ENCODE results near the gene APOM.

Gene APOM

GRCh38 chr6:31631681-31632278 is 23.9 kb upstream of the APOM start:
- no peak for DNase-seq

GRCh38 chr6:31632279-31632946 is 23.3 kb upstream of the APOM start:
- no peak for DNase-seq

- no peak for DNase-seq
Observed at GRCh38 chr6:31633447-31633846, 22.2 kb upstream of the APOM start.

- no peak for DNase-seq
Observed at GRCh38 chr6:31634131-31634530, 21.6 kb upstream of the APOM start.

- DNase-seq = no peak
Observed at GRCh38 chr6:31634969-31635575, 20.6 kb upstream of the APOM start.

- no peak for DNase-seq
Observed at GRCh38 chr6:31636698-31637596, 18.7 kb upstream of the APOM start.

- DNase-seq = no peak
Observed at GRCh38 chr6:31639043-31639442, 16.7 kb upstream of the APOM start.

- no peak for DNase-seq
Observed at GRCh38 chr6:31639449-31639861, 16.2 kb upstream of the APOM start.

- DNase-seq = no peak
Observed at GRCh38 chr6:31640612-31641011, 15.1 kb upstream of the APOM start.

GRCh38 chr6:31641370-31641769 is 14.3 kb upstream of the APOM start:
- no peak for DNase-seq

GRCh38 chr6:31642798-31643570 is 12.7 kb upstream of the APOM start:
- no peak for DNase-seq

- no peak for DNase-seq
Observed at GRCh38 chr6:31643818-31644454, 11.8 kb upstream of the APOM start.

- DNase-seq = no peak
Observed at GRCh38 chr6:31645325-31645724, 10.4 kb upstream of the APOM start.

GRCh38 chr6:31651602-31652191 is 4.0 kb upstream of the APOM start:
- DNase-seq = peak in 1 of 2 donors; percentile 77

GRCh38 chr6:31652925-31653724 is 2.6 kb upstream of the APOM start:
- peak in 1 of 2 donors; percentile 97 for DNase-seq

- DNase-seq = no peak
Observed at GRCh38 chr6:31654574-31655348, 933 bp upstream of the APOM start.

- no peak for DNase-seq
Observed at GRCh38 chr6:31657406-31658157, 1.9 kb downstream of the APOM start.

- no peak for DNase-seq
Observed at GRCh38 chr6:31658158-31658688, 2.5 kb downstream of the APOM start.
